Large intestine (tissue), 3 donors: ENCODE data around the gene COL12A1. TPM values are rescaled to one million over a fixed set of nuclear protein-coding genes. Genes with fewer than 3 reads are reported as not detected.

ENCODE experiments used
- DNase-seq, 2 donors: peaks; one replicate each; pipeline versions ENCODE4 v3.0.0 to v3.0.0-alpha.2; 2013
- H3K27ac ChIP-seq: one replicate; pipeline ENCODE4 v1.5.1; 2013; ENCODE audit warnings: low read length
- H3K27me3 ChIP-seq: 2 replicates; pipeline ENCODE4 v1.6.1; 2013; ENCODE audit warnings: low read length; ENCODE audit not compliant: control insufficient read depth, insufficient read depth
- H3K36me3 ChIP-seq: 2 replicates; pipeline ENCODE4 v1.6.1; 2013; ENCODE audit warnings: low read length; ENCODE audit not compliant: control insufficient read depth, insufficient read depth
- H3K4me1 ChIP-seq: one replicate; pipeline ENCODE4 v1.6.1; 2013; ENCODE audit warnings: low read length; ENCODE audit not compliant: control insufficient read depth, insufficient read depth
- H3K4me3 ChIP-seq: one replicate; pipeline ENCODE4 v1.5.1; 2013; ENCODE audit warnings: low read length
- H3K9me3 ChIP-seq: one replicate; pipeline ENCODE4 v1.6.1; 2013; ENCODE audit warnings: mild to moderate bottlenecking, low read depth, low read length, moderate library complexity; ENCODE audit not compliant: control insufficient read depth
- WGBS: methylation state at CpG from one replicate; pipeline ENCODE4 v1.1.5; 2013; ENCODE audit warnings: low lambda C conversion rate; ENCODE audit not compliant: insufficient coverage; 5-methylcytosine and 5-hydroxymethylcytosine counted together
- polyA plus RNA-seq: library from polyadenylated mRNA; unstranded; fragments of 120-200 nt; gene quantifications from one replicate; pipeline ENCODE4 v1.2.1, GENCODE V29; 2013

The COL12A1 gene
- polyA plus RNA-seq, 1 donor = 90.9 TPM

DNA sequence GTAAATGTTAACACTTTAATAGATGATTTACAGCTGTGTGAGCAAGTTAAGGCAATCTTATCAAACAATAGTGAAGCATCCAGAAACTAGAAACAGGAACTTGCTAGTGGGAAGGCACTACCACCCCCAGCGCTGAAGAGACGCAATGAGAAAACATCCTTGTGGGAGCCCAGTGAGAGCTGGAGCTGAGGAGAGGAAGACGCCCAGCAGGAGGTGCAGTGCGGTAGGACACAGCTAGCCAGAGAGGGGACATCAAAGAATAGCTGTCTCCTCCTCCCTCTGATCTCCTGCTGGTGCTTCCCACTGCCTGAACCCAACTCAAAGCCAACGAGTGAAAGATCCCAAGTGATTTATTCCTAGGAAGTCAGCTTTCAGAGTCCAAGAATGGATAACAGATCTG, 140.3 kb downstream of the COL12A1 start:
- WGBS = 0% methylated on average over 1 of the region's 5 CpGs
- Histone ChIP-seq H3K27ac (no peak overlapping the region), H3K36me3 (no peaks in the 10 kb centered on the region), H3K4me3 (no peak overlapping the region), H3K4me1 (no peaks in the 10 kb centered on the region), H3K27me3 (no peaks in the 10 kb centered on the region), H3K9me3 (no peaks in the 10 kb centered on the region)
- peak in 1 of 2 donors; percentile 17 for DNase-seq

DNA sequence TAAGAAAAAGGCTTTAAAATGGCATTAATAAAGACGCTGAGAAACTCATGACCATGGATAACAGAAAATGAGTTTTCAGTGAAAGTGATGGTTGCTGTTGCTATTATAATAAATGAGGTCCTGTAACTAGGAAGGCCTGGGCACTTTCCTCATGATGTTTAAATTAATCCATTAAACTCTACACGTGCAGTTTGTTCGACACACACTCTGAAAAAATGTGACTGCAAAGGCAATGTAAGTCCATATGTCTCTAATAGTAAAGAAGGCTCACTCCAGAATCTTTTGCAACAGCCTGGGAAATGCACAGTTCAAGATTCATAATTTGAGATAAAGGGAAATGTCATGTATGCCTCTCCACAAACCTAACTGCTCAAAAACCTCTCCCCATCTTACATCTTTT, 153.4 kb downstream of the COL12A1 start:
- Histone ChIP-seq H3K36me3 (no peaks in the 10 kb centered on the region), H3K27me3 (no peaks in the 10 kb centered on the region), H3K4me1 (no peaks in the 10 kb centered on the region), H3K4me3 (no peak overlapping the region), H3K9me3 (no peaks in the 10 kb centered on the region), H3K27ac (no peak overlapping the region)
- no peak for DNase-seq
- 100% methylated on average over 1 of the region's 3 CpGs for WGBS

- Histone ChIP-seq H3K27ac (no peak overlapping the region), H3K36me3 (no peaks in the 10 kb centered on the region), H3K4me1 (no peaks in the 10 kb centered on the region), H3K27me3 (no peaks in the 10 kb centered on the region), H3K4me3 (no peak overlapping the region), H3K9me3 (no peaks in the 10 kb centered on the region)
- no peak for DNase-seq
Measured at GRCh38 chr6:75049308-75049707, 156.5 kb downstream of the COL12A1 start.

- Histone ChIP-seq H3K9me3 (peaks cover 2% of the 10 kb centered on the region), H3K27ac (no peak overlapping the region)
- no peak for DNase-seq
Measured at GRCh38 chr6:75044846-75045245, 161.0 kb downstream of the COL12A1 start.

DNA sequence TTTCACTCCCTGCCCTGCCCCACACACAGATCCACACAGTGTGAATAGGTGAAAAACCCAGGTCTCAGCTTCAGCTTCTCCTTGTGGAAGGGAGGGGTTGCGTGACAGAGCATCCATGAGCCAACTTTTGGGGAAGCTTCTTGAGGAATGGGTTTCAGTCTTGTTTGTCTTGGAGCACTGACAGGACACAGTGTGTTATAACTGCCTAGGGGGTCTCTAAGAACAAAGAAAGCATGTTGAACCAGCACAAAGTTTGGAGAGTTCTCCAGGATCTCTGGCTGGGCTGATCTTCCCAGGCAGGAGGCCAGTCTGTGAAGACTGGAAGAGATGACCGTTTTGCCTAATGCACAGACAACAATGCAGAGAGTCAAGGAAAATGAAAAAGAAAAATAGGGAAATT, 164.5 kb downstream of the COL12A1 start:
- H3K4me1 ChIP-seq = no peaks in the 10 kb centered on the region
- H3K36me3 ChIP-seq = no peaks in the 10 kb centered on the region
- H3K9me3 ChIP-seq = peaks cover 2% of the 10 kb centered on the region
- no peak overlapping the region for H3K27ac ChIP-seq
- 63% methylated on average over 1 of the region's 2 CpGs for WGBS
- no peaks in the 10 kb centered on the region for H3K27me3 ChIP-seq
- no peak for DNase-seq
- H3K4me3 ChIP-seq = no peak overlapping the region

More at GRCh38 chr6:75044846-75045245, 161.0 kb downstream of the COL12A1 start:
- H3K36me3 ChIP-seq = no peaks in the 10 kb centered on the region
- no peak overlapping the region for H3K4me3 ChIP-seq
- no peaks in the 10 kb centered on the region for H3K27me3 ChIP-seq
- no peaks in the 10 kb centered on the region for H3K4me1 ChIP-seq

Other genes with a start within 250 kb of the COL12A1 start
- gene COX7A2, start 37.7 kb upstream of the COL12A1 start, polyA plus RNA-seq = 241 TPM
- gene TMEM30A, start 78.7 kb upstream of the COL12A1 start, polyA plus RNA-seq = 75.2 TPM